ENCODE data around the gene SFXN5.

SFXN5 gene

DNA sequence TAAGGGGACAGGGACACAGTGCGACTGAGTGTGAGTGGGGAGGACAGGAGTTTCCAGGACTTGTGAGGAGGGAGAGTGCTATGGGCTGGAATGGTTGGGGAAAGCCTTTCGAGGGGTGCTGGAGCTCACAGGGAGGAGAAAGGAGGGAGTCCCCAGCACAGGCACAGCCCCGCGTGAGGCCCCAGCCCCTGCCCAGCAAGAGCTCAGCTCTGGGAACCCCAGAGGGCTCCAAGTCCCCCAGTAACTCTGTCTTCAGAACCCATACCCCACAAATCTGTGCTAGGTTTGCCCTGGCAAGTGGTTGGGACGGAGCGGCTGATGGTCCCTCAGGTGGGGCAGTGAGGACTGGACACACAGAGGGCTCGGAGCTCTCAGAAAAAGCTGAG, 75.4 kb downstream of the SFXN5 start:
- DNase-seq (ENCODE audit: extremely low read depth, low read depth) = no peak
- no peak overlapping the region for H3K4me3 ChIP-seq (replicated peaks; ENCODE audit: low read depth, low read length)
- TF ChIP-seq, protein P1, sequence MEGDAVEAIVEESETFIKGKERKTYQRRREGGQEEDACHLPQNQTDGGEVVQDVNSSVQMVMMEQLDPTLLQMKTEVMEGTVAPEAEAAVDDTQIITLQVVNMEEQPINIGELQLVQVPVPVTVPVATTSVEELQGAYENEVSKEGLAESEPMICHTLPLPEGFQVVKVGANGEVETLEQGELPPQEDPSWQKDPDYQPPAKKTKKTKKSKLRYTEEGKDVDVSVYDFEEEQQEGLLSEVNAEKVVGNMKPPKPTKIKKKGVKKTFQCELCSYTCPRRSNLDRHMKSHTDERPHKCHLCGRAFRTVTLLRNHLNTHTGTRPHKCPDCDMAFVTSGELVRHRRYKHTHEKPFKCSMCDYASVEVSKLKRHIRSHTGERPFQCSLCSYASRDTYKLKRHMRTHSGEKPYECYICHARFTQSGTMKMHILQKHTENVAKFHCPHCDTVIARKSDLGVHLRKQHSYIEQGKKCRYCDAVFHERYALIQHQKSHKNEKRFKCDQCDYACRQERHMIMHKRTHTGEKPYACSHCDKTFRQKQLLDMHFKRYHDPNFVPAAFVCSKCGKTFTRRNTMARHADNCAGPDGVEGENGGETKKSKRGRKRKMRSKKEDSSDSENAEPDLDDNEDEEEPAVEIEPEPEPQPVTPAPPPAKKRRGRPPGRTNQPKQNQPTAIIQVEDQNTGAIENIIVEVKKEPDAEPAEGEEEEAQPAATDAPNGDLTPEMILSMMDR (IDR thresholded peaks at IDR 0.05; ENCODE audit: low read depth, low read length, missing control alignments) = no peak

DNA sequence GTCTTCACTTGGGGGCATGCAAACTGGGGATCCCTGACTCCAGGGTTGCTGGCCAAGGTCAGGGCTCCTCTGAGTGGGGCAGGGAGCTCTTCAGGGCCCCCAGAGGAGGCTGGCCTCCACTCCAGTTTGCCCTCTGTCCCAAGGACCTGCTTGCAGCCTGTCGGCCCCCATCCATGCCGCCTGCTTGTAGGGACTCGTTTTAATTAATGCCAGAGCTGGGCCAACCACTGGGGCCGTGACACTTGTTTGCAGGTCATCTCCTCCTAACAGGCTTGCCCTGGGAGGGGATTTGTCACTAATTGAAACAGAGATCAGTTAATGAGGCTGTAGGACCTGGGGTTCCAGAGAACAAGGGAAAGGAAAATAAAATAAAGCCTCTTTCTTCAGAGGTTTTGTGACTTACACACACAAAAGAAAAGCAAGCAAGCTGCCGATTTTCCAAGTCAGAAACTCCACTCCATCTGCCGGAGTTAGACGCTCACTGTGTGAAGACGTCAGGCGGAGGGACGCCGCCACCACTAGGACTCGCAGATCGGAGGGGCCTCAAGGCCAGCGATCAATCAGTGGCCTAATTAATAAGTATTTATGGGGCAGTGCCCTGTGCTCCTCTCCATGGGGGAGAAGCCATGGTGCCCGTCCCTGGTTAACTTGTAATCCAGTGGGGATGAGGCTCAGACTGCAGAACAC, 75.9 kb downstream of the SFXN5 start:
- DNase-seq (ENCODE audit: extremely low read depth, low read depth) = no peak
- TF ChIP-seq, protein P1 (IDR thresholded peaks at IDR 0.05; ENCODE audit: low read depth, low read length, missing control alignments) = no peak

DNA sequence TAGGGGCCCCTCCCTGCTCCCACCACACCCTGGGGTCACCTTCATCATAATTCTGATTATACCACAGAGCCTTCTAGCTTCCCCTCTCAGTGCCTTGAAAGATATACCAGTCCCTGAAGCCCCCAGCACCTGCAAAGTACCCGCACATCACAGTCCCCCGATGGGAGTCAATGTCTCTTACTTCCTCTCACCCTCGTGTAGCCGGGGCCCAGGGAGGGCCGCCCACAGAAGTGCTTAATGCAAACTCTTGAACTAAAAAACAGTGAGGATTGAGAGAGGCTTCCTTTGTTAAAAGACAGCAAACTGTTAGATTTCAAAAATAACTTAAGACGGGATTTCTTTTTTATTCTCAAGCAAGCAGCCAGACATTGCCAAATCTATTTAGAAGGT, 76.5 kb downstream of the SFXN5 start:
- TF ChIP-seq, protein P1 (IDR thresholded peaks at IDR 0.05; ENCODE audit: low read depth, low read length, missing control alignments) = no peak
- no peak overlapping the region for H3K4me3 ChIP-seq (replicated peaks; ENCODE audit: low read depth, low read length)
- DNase-seq (ENCODE audit: extremely low read depth, low read depth) = no peak

More for the DNA sequence above, 75.9 kb downstream of the SFXN5 start:
- no peak overlapping the region for H3K4me3 ChIP-seq (replicated peaks; ENCODE audit: low read depth, low read length)

DNA sequence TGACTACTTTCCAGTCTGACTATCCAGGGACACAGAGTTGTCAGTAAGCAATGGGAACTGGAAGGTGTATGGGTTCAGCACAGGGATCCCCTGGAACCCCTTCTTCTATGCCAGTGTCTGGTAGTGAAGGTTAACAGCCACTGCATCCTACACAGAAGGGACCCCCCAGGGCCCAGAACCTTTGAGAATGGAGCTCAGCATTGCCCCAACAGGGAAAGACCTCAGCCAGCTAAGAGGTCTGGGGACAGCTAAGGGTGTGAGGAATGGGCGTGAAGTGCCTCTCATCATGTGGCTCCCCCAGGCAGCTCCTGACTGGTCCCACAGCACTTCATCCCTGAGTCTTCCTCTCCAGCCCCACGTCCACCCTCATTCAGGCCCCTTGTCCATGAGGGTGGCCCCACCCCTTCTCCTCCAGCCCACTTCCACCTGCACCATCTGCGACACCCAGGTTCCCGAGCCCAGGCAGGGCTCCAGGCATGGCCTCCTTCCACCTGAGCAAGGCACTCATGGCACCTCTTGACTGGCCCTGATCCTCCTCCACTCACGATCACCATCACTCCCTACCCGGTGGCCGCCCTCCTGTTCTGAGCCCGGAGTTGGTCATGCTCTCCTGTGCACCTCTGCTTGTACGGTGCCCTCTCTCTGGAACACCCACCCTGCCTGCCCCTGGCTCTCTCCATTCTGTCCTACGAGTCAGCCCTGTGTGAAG, 77.1 kb downstream of the SFXN5 start:
- TF ChIP-seq, protein P1 (IDR thresholded peaks at IDR 0.05; ENCODE audit: low read depth, low read length, missing control alignments) = no peak
- DNase-seq (ENCODE audit: extremely low read depth, low read depth) = no peak
- H3K4me3 ChIP-seq (replicated peaks; ENCODE audit: low read depth, low read length) = no peak overlapping the region

DNA sequence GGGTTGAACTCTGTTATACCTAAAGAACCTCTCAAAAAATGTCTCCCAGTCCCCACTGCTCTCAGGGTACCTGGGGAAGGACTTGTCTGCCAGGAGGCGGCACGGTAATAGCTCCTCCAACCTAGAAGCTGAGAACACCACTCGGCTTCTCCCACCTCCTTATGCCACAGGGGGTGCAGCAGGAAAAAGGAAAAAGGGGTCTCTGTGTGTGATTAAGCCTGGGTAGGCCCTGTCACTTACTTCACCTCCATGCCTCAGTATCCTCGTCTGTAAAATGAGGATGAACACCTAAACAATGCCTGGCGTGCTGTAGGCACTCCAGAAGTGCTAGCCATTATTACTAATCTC, 77.6 kb downstream of the SFXN5 start:
- TF ChIP-seq, protein P1 (IDR thresholded peaks at IDR 0.05; ENCODE audit: low read depth, low read length, missing control alignments) = no peak
- no peak overlapping the region for H3K4me3 ChIP-seq (replicated peaks; ENCODE audit: low read depth, low read length)
- no peak for DNase-seq (ENCODE audit: extremely low read depth, low read depth)

DNA sequence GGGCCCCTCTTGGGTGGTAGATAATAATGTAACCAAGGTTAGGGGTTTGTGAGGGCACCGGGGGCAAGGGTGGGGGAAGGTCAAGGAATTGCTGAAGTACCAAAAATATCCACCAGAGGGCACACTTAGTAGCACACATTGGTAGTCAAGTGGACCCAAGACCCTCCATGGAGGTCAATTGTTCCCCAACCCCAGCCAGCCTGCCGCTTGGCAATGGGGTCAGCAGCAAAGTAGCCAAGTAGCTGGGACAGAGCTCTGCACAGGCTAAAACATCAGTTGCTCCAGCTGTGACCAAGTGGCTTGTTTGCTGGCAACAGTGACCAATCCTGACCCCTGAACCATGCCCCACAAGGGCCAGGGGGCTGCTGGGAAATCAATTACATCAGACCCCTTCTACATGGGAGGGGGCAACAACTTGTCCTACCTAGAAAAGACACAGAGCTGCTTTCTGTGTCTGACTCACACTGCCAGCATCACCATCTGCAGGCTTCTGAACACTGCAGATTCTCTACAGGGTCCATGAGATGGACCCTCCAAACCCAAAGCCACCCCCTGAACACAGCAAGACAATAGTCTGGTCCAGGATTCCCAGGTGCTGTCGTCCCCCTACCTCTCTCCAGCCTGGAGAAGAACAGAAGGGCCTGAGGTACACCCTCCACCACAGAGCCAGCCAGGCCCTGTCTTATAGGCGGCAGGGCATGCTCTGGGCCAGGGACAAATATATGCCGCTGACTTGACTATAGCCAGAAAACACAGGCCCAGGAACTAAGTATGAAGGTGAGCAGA, 78.2 kb downstream of the SFXN5 start:
- DNase-seq (ENCODE audit: extremely low read depth, low read depth) = no peak
- H3K4me3 ChIP-seq (replicated peaks; ENCODE audit: low read depth, low read length) = no peak overlapping the region
- TF ChIP-seq, protein P1 (IDR thresholded peaks at IDR 0.05; ENCODE audit: low read depth, low read length, missing control alignments) = peak; percentile 64

Measured in HFF-Myc (cell line).